ENCODE measurements around the gene NCF4. TPM values are rescaled to one million over a fixed set of nuclear protein-coding genes. Genes with fewer than 3 reads are reported as not detected.

NCF4 gene
- total RNA-seq, 1 experiment from 2014 or later = not detected

DNA sequence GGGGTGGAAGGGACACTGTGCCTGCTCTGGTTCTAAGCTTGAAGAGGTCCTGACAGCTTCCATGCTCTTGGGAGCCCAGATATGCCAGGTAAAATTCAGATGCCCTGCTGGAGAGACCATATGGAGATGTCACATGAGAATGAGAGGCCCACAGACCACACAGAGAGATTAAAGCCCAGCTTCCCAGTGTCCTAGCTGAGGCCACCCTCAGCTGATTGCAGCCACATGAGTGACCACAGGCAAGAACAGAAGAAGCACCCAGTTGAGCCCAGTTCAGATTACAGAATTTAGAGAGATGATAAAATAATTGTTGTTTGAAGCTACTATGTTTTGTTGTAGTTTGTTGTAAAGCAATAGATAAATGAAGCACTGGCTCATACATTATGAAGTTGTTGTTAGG is 29.6 kb upstream of the NCF4 start:
- DNase-seq (ENCODE audit: low read depth, low spot score) = no peak
- in situ Hi-C loops (cut with HindIII; ENCODE audit: low pct_unique_long_range_greater_than_20kb, low sequenced_read_pairs) = loop anchor here (10.0 kb wide), 1 partner anchor 56 kb away; the partner anchor contains the start of gene IFT27

DNA sequence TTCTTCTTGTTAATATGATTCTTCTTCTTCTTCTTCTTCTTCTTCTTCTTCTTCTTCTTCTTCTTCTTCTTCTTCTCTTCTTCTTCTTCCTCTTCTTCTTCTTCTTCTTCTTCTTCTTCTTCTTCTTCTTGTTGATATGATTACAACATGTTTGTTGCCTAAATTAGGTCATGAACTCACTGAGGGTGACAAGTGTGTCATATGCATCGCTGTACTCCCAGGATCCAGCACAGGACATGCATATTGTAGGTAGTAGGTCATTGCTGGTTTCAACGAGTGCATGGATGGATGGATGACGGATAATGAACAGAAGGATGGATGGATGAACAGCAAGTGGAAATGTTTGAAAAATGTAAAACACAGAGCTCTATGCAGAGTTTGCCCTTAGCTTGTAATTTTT is 29.1 kb upstream of the NCF4 start:
- in situ Hi-C loops (cut with HindIII; ENCODE audit: low pct_unique_long_range_greater_than_20kb, low sequenced_read_pairs) = loop anchor here (10.0 kb wide), 1 partner anchor 57 kb away; the partner anchor contains the start of gene IFT27
- no peak for DNase-seq (ENCODE audit: low read depth, low spot score)

GRCh38 chr22:36833073-36833472 is 27.7 kb upstream of the NCF4 start:
- in situ Hi-C loops (cut with HindIII; ENCODE audit: low pct_unique_long_range_greater_than_20kb, low sequenced_read_pairs) = loop anchor here (10.0 kb wide), 1 partner anchor 58 kb away; the partner anchor contains the start of gene IFT27

DNA sequence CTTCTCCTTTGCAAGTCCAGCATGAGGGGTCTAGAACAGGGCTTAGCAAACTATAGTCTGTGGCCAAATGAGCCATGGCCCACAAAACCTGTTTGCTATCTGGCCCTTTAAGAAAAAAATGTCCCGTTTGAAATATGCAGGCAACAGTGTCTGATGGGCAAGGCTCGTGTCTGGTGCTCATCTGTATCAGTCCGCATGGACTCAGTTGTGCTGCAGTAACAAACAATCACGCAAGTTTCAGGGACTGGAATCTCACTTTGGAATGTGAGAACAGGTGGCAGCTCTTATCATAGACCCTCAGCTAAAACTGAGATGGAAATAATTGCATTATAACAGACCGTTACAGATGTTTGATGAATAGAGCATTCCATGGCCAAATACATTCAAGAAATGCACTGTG is 24.9 kb upstream of the NCF4 start:
- DNase-seq (ENCODE audit: low read depth, low spot score) = no peak
- in situ Hi-C loops (cut with HindIII; ENCODE audit: low pct_unique_long_range_greater_than_20kb, low sequenced_read_pairs) = loop anchor here (10.0 kb wide), 1 partner anchor 61 kb away; the partner anchor contains the start of gene IFT27

More at GRCh38 chr22:36833073-36833472, 27.7 kb upstream of the NCF4 start:
- DNase-seq (ENCODE audit: low read depth, low spot score) = no peak

GRCh38 chr22:36838119-36839030 is 22.4 kb upstream of the NCF4 start:
- in situ Hi-C loops (cut with HindIII; ENCODE audit: low pct_unique_long_range_greater_than_20kb, low sequenced_read_pairs) = loop anchor here (10.0 kb wide), 1 partner anchor 64 kb away; the partner anchor contains the start of gene IFT27

GRCh38 chr22:36839356-36840073 is 21.3 kb upstream of the NCF4 start:
- in situ Hi-C loops (cut with HindIII; ENCODE audit: low pct_unique_long_range_greater_than_20kb, low sequenced_read_pairs) = loop anchor here (10.0 kb wide), 1 partner anchor 65 kb away; the partner anchor contains the start of gene IFT27
- DNase-seq (ENCODE audit: low read depth, low spot score) = no peak

More at GRCh38 chr22:36838119-36839030, 22.4 kb upstream of the NCF4 start:
- no peak for DNase-seq (ENCODE audit: low read depth, low spot score)

GRCh38 chr22:36840106-36840505 is 20.7 kb upstream of the NCF4 start:
- DNase-seq (ENCODE audit: low read depth, low spot score) = no peak
- in situ Hi-C loops (cut with HindIII; ENCODE audit: low pct_unique_long_range_greater_than_20kb, low sequenced_read_pairs) = no loop called here

DNA sequence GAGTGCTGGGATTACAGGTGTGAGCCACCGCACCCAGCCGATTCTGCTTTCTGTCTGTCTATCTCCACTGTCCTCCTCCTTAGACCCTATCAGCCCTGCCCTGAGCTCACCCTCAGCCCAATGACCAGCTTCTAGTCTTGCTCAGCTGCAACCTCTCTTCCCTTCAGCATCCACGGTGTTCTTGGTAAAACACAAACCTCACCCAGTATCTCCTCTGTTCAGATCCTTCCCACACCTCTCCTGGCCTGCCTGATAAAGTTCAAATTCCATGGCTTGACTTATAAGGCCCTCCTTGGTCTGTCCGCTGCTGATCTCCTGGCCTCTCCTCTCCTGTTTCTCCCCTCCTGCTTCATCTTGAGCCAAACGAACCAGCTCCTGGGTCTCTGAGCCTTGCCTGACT is 14.5 kb upstream of the NCF4 start:
- in situ Hi-C loops (cut with HindIII; ENCODE audit: low pct_unique_long_range_greater_than_20kb, low sequenced_read_pairs) = no loop called here
- DNase-seq (ENCODE audit: low read depth, low spot score) = no peak

- in situ Hi-C loops (cut with HindIII; ENCODE audit: low pct_unique_long_range_greater_than_20kb, low sequenced_read_pairs) = no loop called here
- no peak for DNase-seq (ENCODE audit: low read depth, low spot score)
These were observed 13.9 kb upstream of the NCF4 start for GRCh38 chr22:36846949-36847348.

- DNase-seq (ENCODE audit: low read depth, low spot score) = no peak
- in situ Hi-C loops (cut with HindIII; ENCODE audit: low pct_unique_long_range_greater_than_20kb, low sequenced_read_pairs) = no loop called here
These were observed 10.8 kb upstream of the NCF4 start for GRCh38 chr22:36850056-36850455.

DNA sequence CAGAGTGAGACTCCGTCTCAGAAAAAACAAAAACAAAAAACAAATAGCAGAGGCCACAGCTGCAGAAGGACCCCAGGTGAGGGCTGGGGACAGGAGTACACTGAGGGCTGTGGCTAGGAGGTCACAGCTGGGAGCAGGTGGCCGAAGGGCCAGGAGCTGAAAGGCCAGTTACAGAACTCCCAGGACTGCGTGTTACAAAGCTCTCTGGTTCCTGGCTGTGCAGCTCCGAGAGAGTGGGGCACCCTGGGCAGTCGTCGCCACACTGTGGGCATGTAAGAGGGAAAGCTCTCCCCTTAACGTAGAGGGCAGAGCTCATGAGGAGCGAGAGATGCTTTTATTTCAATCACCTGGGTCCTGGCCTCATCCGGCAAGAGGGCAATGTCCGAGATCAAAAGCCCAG is 10.1 kb upstream of the NCF4 start:
- in situ Hi-C loops (cut with HindIII; ENCODE audit: low pct_unique_long_range_greater_than_20kb, low sequenced_read_pairs) = no loop called here
- no peak for DNase-seq (ENCODE audit: low read depth, low spot score)

DNA sequence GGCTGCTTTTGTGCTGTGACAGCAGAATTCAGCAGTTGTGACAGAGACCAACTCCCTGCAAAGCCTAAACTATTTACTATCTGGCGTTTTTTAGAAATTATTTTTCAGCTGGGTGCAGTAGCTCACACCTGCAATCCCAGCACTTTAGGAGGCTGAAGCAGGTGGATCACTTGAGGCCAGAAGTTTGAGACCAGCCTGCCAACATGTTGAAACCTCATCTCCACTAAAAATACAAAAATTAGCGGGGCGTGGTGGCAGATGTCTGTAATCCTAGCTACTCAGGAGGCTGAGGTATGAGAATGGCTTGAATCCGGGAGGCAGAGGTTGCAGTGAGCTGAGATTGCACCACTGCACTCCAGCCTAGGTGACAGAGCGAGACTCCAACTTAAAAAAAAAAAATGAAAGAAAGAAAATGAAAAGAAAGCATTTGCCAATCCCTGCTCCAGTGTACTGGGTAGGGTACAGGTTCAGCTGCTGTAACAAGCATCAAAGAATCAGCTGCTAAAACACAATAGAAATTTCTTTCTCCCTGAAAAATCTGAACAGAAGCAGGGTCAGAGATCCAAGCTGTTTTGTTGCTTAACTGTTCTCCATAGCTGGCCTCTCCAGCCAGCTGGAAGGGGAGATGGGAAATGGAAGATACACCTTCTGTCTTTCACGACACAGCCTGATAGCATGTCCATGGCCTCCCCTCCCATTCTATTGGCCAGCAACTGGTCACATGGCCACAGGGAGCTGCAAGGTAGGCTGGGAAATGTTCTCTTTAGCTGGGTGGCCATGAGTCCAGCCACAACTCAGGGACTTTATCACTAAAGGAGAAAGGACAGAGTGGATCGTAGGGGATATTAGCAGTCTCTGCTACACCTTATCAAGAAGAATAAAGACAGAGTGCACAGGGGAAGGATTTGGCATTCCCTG is 8.5 kb upstream of the NCF4 start:
- DNase-seq (ENCODE audit: low read depth, low spot score) = no peak
- in situ Hi-C loops (cut with HindIII; ENCODE audit: low pct_unique_long_range_greater_than_20kb, low sequenced_read_pairs) = no loop called here

DNA sequence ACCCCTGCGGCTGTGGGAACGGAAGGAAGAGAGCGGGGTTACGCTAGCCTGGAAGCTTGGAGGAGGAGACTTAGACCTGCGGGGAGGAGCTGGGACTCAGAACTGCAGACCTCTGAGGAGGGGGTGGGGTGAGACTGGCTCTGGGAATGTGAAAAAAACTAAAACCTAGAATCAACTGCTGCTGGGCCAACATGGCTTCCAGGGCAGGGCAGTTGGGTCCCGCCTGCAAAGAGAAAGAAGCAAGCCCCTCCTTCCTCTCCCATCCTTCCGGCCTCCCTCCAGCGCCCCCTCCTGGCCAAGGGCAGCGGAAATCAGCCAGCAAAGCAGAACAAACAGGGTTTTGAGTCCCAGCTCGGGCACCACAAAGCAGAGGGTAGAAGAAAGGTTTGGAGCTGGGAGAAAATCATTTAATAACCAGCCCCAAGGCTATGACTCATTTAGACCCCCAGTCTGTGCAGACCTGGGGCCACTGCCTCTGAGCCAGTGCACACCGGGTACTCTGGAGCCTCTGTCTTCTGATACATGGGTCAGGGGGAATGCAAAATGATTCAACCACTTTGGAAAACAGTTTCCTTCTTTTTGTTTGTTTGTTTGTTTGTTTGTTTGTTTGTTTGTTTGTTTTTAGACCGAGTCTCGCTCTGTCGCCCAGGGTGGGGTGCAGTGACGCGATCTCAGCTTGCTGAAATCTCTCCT is 7.3 kb upstream of the NCF4 start:
- in situ Hi-C loops (cut with HindIII; ENCODE audit: low pct_unique_long_range_greater_than_20kb, low sequenced_read_pairs) = no loop called here
- DNase-seq (ENCODE audit: low read depth, low spot score) = peak; percentile 80

DNA sequence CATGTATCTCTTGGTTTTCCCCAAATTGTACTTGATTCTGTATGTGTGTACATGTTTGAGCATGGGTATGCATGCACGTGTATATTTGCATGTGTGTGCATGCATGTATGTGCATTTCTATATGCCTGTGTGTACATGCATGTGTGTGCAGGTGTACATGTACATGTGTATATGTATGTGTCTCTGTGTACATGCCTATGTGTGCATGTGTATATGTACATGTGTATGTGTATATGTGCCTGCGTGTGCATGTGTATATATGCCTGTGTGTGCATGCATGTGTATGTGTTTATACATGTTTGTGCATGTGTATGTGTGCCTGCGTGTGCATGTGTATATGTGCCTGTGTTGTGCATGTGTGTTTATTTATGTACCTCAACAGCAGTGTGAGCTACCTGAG is 5.3 kb upstream of the NCF4 start:
- in situ Hi-C loops (cut with HindIII; ENCODE audit: low pct_unique_long_range_greater_than_20kb, low sequenced_read_pairs) = no loop called here
- no peak for DNase-seq (ENCODE audit: low read depth, low spot score)

GRCh38 chr22:36856121-36856791 is 4.5 kb upstream of the NCF4 start:
- DNase-seq (ENCODE audit: low read depth, low spot score) = peak; percentile 87
- in situ Hi-C loops (cut with HindIII; ENCODE audit: low pct_unique_long_range_greater_than_20kb, low sequenced_read_pairs) = no loop called here

DNA sequence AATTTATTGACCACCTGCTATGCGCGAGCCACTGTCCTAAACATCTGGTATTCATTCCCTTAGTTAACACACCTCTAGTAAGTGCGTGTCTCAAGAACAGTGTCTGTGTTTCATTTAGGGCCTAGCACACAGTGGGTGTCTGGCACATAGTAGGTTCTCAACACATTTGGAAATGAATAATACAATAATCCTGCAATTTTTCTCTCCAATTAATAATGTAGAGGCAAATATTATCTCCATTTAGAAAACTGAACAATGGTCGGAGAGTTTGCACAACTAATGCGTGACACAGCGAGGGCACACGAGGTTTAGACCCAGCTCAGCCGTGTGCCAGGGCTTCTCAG is 4.0 kb upstream of the NCF4 start:
- in situ Hi-C loops (cut with HindIII; ENCODE audit: low pct_unique_long_range_greater_than_20kb, low sequenced_read_pairs) = no loop called here
- DNase-seq (ENCODE audit: low read depth, low spot score) = no peak
